Fibroblast of lung (primary cell): Measurements from ENCODE around the gene MRPL27.

Experiments
- EZH2 ChIP-seq: IDR thresholded peaks from 2 replicates; pipeline ENCODE4 v1.5.1; 2012; ENCODE audit warnings: low read length, control low read depth, mild to moderate bottlenecking; ENCODE audit errors: missing control alignments
- TF ChIP-seq, protein P1 (sequence below), 2 donors: IDR thresholded peaks in 1 of 2; conservative IDR thresholded peaks in 1 of 2; 1 replicate in 1 of 2; 2 replicates in 1 of 2; pipeline ENCODE4 v1.5.1; 2011 to 2012; ENCODE audit warnings: low read length in 2 of 2, control low read depth in 1 of 2, inconsistent platforms in 1 of 2, low read depth in 1 of 2, mild to moderate bottlenecking in 1 of 2

DNA sequence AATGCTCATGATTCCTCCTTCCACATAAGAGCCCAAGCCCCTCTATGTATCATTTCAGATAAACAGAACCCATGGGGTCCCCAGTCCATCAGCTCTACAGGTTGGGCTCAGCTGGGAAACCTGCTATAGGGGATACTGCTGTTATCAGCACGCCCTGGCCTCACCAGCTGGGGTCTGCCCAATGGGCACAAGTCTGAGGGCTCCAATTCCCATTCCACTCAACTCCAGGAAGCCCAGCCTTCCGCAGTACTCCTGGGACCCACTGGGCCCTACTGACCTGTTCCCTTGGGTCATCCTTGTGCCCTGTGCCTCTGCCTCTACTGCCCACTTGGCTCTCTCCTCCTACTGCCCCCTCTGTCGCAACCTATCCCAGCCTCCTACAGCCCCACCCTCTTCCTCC is 43.3 kb downstream of the MRPL27 start:
- TF ChIP-seq, protein P1, sequence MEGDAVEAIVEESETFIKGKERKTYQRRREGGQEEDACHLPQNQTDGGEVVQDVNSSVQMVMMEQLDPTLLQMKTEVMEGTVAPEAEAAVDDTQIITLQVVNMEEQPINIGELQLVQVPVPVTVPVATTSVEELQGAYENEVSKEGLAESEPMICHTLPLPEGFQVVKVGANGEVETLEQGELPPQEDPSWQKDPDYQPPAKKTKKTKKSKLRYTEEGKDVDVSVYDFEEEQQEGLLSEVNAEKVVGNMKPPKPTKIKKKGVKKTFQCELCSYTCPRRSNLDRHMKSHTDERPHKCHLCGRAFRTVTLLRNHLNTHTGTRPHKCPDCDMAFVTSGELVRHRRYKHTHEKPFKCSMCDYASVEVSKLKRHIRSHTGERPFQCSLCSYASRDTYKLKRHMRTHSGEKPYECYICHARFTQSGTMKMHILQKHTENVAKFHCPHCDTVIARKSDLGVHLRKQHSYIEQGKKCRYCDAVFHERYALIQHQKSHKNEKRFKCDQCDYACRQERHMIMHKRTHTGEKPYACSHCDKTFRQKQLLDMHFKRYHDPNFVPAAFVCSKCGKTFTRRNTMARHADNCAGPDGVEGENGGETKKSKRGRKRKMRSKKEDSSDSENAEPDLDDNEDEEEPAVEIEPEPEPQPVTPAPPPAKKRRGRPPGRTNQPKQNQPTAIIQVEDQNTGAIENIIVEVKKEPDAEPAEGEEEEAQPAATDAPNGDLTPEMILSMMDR (conservative IDR thresholded peaks at IDR 0.05 in 1 of 2, IDR thresholded peaks at IDR 0.05 in 1 of 2; ENCODE audit: low read depth in 1 of 2, low read length in 2 of 2) = no peak
- no peak for TF ChIP-seq EZH2
